ENCODE data around the gene KXD1.
A peak's percentile ranks its signal among the peaks of the same experiment; 100 is the strongest.

Gene KXD1

DNA sequence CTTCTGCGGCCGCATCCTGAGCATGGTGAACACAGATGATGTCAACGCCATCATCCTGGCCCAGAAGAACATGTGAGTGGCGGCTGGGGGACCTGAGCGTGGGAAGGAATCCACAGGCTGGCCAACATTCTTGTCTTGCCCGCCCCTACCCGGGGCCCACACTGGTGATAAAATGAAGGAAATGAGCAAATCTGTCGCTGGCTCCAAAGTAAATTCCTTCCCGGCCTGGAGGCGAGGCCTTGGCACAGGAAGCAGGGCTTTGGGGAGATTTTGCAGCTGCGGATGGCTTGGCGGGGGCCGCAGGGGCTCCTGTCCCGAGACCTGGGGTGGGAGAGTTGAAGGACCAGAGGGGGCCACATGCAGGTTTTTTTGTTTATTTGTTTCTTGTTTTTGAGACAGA lies 4.4 kb downstream of the KXD1 start:
- TF ChIP-seq, protein P1, sequence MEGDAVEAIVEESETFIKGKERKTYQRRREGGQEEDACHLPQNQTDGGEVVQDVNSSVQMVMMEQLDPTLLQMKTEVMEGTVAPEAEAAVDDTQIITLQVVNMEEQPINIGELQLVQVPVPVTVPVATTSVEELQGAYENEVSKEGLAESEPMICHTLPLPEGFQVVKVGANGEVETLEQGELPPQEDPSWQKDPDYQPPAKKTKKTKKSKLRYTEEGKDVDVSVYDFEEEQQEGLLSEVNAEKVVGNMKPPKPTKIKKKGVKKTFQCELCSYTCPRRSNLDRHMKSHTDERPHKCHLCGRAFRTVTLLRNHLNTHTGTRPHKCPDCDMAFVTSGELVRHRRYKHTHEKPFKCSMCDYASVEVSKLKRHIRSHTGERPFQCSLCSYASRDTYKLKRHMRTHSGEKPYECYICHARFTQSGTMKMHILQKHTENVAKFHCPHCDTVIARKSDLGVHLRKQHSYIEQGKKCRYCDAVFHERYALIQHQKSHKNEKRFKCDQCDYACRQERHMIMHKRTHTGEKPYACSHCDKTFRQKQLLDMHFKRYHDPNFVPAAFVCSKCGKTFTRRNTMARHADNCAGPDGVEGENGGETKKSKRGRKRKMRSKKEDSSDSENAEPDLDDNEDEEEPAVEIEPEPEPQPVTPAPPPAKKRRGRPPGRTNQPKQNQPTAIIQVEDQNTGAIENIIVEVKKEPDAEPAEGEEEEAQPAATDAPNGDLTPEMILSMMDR (IDR thresholded peaks at IDR 0.05; ENCODE audit: control insufficient read depth, insufficient read depth, low read depth, low read length, missing control alignments) = no peak
- no peak overlapping the region for H3K4me3 ChIP-seq (ENCODE audit: control insufficient read depth, low read depth, low read length)
- no peak for DNase-seq (ENCODE audit: low read depth)

DNA sequence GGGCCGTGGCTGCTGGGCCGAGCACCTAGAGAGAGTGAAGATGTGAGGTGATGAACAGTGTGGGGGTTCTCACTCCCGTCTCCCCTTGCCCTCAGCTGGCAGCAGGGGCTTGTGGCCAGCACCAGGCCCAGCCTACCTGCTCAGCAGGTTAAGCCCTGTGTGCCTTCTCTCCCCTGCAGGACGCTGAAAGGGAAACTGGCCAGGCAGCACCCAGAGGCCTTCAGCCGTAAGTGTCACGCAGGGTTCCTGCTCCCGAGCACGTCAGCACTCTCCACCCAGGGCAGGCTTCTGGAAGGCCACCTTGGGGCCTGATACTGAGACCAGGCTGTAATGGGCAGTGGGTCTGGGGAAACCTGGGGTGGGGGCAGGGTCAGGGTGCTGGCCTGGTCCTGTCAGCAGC lies 9.3 kb downstream of the KXD1 start:
- TF ChIP-seq, protein P1 (IDR thresholded peaks at IDR 0.05; ENCODE audit: control insufficient read depth, insufficient read depth, low read depth, low read length, missing control alignments) = no peak
- no peak overlapping the region for H3K4me3 ChIP-seq (ENCODE audit: control insufficient read depth, low read depth, low read length)
- no peak for DNase-seq (ENCODE audit: low read depth)

DNA sequence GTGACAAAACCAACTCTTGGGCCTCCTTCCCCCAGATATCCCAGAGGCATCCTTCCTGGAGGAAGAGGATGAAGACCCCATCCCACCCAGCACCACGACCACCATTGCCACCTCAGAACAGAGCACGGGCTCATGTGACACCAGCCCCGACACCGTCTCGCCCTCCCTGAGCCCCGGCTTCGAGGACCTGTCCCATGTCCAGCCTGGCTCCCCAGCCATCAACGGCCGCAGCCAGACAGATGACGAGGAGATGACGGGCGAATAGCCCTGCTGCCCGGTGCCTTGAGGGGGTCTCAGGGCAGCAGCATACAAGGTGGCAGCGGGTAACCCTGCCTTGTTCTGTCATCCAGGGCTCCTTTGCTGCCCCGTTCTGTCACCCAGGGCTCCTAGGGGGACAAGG lies 10.7 kb downstream of the KXD1 start:
- H3K4me3 ChIP-seq (ENCODE audit: control insufficient read depth, low read depth, low read length) = no peak overlapping the region
- no peak for DNase-seq (ENCODE audit: low read depth)
- TF ChIP-seq, protein P1 (IDR thresholded peaks at IDR 0.05; ENCODE audit: control insufficient read depth, insufficient read depth, low read depth, low read length, missing control alignments) = no peak

DNA sequence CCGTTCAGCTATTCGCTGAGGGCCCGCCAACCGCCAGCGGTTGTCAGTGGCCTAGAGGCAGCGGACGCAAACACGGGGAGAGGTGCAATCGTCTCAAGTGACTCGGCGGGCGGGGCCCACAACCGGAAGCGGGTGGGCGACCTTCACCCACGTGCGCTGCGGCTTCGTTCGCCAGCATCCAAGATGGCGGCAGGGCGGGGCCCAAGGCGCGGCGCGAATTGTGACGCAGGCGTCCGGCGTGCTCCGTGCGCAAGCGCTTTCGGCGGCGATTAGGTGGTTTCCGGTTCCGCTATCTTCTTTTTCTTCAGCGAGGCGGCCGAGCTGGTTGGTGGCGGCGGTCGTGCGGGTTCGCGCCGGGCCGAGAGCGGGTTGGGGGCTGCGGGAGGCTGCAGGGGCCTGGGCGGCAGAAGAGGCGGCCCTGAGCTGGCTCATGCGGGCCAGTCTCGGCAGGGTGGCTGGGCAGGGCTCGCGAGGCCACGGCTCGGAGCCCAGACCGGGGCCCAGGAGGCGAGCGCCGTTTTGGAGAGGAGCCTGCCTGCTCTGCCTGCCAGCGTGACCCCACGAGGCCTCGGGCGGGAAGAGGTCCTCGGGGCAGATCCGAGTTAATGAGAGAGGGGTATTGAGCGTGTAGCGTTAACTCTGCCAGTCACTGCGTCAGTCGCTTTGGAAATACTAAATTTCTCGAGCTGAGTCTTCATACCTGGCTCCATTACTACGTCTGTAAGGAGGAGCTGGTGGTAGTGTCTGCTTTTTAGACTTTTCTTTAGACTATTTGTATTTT lies 14.1 kb downstream of the KXD1 start, which contains the start of gene UBA52:
Gene UBA52, plus strand, starts transcription at position 294 of the 781 bp plus-strand sequence. CDS start 1,444 bp downstream, outside the sequence.
- peak; percentile 72 for DNase-seq (ENCODE audit: low read depth)
- TF ChIP-seq, protein P1 (IDR thresholded peaks at IDR 0.05; ENCODE audit: control insufficient read depth, insufficient read depth, low read depth, low read length, missing control alignments) = no peak
- H3K4me3 ChIP-seq (ENCODE audit: control insufficient read depth, low read depth, low read length) = peak within 1 kb of the TSS; percentile 95

DNA sequence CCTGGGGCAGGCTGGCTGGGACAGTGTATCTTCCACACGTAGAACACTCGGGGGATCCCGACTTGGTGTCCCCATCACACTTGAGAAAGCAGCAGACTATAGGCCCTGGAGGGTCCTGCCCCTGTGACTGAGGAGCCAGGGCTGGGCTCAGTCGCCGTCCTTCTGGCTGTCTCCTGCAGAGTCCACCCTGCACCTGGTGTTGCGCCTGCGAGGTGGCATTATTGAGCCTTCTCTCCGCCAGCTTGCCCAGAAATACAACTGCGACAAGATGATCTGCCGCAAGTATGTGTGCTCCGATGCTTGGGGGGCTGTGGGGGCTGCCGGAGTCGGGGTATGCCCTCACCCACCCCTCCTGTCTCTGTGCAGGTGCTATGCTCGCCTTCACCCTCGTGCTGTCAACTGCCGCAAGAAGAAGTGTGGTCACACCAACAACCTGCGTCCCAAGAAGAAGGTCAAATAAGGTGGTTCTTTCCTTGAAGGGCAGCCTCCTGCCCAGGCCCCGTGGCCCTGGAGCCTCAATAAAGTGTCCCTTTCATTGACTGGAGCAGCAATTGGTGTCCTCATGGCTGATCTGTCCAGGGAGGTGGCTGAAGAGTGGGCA lies 17.1 kb downstream of the KXD1 start:
- TF ChIP-seq, protein P1 (IDR thresholded peaks at IDR 0.05; ENCODE audit: control insufficient read depth, insufficient read depth, low read depth, low read length, missing control alignments) = no peak
- H3K4me3 ChIP-seq (ENCODE audit: control insufficient read depth, low read depth, low read length) = no peak overlapping the region
- DNase-seq (ENCODE audit: low read depth) = no peak

DNA sequence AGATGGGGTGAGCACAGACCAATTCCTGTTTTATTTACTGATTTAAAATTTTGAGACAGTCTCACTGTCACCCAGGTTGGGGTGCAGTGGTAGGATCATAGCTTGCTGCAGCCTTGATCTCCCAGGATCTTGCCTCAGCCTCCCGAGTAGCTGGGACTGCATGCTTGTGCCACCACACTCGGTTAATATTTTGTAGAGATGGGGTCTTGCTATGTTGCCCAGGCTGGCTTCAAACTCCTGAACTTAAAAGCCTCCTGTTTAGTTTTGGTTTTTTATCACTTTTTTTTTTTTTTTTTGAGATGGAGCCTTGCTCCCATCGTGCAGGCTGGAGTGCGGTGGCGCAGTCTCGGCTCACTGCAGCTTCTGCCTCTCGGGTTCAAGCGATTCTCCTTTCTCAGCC lies 18.7 kb downstream of the KXD1 start:
- no peak for DNase-seq (ENCODE audit: low read depth)
- TF ChIP-seq, protein P1 (IDR thresholded peaks at IDR 0.05; ENCODE audit: control insufficient read depth, insufficient read depth, low read depth, low read length, missing control alignments) = no peak
- H3K4me3 ChIP-seq (ENCODE audit: control insufficient read depth, low read depth, low read length) = no peak overlapping the region

Measured in AG09309 (cell line).